Stimulated activated CD4-positive, alpha-beta T cell treated with anti-CD3 and anti-CD28 coated beads, Interleukin-15, amount 100 ng/mL, for 48 hours (primary cell): ENCODE measurements around the gene MPPED1.

Source experiments
- DNase-seq, 2 donors: peaks; one replicate each; pipeline ENCODE4 v3.0.0-alpha.2; 2020; ENCODE audit warnings: low read depth in 2 of 2

The MPPED1 gene

DNA sequence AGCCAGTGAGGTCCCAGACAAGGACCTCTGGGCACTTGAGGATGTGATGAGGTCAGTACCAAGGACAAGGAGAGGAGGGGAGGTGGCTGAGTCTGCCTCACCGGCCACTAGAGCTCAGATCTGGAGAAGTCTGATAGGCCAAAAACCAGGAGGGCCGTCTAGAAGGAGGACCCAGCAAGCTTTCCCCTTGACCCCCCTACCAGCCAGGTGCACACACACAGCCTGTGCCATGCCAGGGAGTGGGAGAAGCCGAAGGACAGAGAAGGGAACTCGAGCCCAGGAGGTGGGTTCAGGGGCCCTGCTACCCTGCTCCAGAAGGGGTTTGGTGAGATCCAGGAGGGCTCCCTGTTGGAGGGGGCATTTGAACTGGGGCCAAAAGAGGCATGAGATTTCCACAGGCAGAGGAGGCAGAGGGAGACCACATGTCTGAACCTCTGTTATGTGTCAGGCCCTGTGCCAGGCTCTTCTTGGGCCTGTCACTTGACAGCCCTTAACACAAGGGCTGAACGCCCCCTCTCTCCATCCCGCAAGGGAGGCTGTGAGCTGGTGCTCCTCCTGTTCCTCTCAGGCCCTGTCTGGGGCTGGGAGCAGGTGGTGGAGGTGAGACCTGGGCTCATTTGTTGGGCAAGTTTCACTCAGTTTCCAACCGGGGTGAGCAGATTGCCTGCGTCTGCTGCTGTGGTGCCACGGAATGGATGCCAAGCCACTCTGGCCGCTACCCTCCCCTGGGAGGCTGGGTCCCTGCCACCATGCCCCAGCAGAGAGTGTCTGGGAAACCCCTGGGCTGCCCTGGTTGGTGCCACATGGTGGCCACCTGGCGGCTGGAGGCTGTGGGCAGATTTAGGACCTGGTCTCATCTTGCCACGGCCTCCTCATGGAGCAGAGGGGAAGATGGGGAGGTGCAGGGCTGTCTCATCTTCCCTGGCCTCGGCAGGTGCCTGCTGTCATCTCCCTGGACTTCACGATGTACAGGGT lies 65.2 kb downstream of the MPPED1 start:
- DNase-seq, result no peak

DNA sequence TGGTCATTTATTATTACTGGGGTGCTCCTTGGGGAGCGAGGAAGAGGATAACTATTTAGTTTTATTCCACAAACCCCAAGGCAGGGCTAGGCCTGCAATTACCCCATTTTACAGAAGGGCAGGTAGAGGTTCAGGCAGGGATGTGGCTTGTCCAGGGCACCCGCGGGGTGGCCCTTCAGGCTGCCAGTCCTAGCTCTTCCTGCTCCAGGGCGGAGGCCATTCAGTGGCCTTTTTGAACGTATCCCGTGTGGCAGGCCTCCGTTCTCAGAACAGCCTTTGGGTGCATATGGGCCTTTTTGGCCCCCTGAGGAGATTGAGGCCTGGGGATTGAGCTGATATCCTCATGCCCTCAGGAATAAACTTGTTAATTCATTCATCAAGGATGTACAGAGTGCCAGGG lies 66.2 kb downstream of the MPPED1 start:
- no peak for DNase-seq

DNA sequence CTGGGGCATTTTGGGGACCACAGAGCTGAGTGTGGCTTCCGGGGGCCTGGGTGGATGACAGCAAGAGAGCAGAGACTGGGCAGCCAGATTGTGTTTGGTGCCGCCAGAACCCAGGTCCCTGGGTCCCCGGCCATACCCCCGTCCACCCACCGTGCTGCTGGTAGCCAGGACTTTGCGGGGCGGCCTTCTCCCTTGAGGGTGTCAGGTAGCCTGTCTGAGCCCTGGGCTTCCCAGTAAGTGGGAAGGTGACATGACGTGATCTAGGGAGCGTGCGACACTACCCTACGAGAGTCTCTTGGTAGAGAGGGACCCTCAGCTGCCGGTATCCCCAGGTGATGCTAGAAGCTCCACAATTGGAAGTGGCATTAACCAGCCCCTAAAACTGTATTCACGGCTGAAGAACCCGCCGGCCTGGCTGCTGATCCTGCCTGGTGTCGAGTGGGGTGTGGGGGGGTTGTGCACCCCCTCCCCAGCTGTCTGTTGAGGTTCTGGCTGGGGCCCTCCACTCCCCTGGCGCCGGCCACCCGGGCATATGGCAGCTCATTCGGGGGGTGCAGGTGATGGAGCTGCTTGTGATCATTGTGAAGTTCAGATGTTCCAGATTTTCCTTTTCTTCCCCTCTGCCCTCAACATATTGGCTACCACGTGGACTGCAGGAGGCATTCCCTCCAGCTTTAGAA lies 66.9 kb downstream of the MPPED1 start:
- DNase-seq, result no peak

DNA sequence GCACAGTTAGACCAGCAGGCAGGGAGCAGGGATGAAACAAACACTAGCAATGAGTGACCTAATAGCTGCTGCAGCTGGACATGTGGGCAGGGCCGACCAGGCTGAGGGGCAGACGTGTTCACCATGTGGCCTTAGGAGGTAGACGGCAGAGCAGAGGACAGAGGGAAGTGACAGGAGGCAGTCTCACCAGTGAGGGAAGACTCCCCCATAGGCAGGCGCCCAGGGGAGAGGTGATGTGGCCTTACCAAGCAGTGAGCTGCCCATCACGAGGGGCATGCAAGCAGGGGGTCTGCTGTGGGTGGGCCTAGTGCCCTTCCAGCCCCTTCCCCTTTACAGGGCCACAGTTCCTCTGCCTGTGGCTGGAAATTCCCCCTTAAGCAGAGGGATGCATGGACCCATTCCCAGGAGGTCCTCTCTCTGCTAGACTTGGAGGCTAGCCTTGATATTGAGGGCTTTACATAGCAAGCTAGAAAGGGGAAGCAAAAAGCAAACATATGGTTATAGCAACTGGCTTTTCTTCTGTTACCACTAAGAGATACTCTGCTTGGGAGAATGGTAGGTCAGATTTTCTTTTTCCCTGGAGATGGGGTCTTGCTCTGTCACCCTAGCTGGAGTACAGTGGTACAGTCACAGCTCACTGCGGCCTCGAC lies 67.6 kb downstream of the MPPED1 start:
- no peak for DNase-seq

DNA sequence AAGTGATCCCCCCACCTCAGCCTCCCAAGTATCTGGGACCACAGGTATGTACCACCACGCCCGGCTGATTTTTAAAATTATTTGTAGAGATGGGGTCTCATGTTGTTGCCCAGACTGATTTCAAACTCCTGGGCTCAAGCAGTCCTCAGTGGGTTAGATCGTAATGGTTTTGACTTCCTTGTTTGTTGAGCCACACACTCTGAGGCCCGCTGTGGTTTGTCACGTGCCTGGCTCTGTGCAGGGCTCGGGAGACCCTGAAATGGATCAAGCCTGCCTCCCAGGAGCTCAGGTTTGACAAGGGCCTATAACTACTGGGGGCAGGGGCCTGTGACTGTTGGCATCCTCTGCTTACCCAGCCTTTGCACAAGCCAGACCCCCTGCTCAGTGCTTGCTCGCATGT lies 68.1 kb downstream of the MPPED1 start:
- no peak for DNase-seq

DNA sequence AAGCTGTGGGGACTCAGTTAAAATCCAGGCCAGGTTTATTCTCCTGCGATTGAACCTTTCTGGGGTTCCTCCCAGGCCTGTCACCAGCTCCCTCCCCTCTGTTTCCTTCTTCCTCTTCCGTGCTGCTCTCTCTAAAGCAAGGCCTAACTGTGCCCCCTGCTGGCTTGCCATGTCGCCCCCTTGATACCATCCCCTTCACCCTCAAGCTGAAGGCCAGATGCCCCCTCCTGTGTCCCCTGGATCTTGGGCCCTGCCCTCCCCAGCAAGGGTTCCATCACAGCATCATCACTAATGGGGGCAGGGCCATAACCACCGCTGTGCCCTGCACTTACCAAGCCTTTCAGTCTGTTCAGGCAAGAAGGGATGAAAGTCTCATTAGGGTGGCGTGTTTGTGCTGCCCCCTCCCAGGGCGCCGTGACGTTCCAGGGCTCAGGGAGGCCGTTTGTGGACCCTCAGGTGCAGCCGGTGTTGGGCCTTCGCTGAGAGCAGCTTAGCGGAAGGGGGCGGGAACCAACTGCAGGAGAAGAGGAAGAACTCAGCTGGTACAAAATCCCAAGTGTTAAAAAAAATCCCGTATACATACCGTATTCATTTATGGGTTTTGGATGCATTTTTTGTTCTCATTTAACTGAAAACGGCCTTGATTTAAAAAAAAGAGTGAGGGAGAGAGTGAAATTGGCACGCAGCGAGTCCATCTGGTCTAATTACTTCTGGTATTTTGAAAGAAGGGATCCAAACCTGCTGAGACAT lies 69.9 kb downstream of the MPPED1 start:
- no peak for DNase-seq

DNA sequence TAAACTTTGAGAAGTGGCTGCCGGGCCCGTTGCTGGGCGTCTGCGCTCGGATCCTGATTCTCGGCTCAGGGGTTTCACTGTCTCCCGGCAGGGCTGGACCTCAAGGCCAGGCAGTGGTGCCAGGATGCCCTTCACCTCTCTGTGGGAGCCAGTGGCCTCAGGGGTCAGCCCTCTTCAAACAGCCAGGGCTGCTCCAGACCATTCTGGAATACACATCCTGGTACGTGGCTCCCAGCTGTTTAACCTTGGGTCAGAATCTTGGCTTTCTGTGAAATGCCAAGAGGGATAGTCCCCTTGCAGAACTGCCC lies 70.5 kb downstream of the MPPED1 start:
- DNase-seq, result no peak

DNA sequence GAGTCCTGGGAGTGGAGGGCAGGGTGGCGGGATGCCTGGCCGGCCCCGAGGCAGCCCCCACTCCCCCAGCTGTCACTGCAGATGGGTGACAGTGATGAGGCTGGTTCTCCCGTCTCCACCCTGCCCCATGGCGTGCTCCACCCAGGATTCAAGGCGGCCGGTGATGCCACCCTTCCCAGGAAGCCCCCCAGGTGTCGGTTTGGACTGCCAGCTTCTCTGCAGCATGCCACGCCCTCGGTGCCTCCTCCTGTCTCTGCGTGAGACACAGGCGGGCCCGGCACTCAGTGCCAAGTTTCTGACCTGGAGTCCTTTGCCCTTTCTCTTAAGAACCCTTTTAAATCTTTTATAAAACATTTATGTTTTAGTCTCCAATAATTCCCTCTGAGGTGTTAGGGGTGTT lies 71.5 kb downstream of the MPPED1 start:
- DNase-seq, result no peak

DNA sequence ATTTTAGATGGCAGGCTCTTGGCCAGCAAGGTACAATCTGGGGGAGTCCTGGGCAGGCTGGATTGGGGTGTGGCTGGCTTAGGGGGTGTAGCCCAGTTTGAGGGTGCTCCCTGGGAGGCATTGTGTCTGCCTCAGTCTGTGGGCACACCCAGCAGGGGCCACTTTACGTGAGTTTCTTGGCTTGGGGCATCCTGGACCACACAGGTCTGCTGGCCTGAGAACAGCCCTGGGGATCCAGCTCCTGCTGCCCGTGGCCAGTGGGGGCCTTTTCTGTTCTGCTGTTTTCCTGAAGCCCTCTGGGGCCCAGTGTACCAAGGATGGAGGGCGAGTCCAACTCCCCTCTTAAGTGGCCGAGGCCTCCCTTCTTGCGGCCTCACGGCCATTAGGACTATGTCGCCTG lies 71.9 kb downstream of the MPPED1 start:
- no peak for DNase-seq

DNA sequence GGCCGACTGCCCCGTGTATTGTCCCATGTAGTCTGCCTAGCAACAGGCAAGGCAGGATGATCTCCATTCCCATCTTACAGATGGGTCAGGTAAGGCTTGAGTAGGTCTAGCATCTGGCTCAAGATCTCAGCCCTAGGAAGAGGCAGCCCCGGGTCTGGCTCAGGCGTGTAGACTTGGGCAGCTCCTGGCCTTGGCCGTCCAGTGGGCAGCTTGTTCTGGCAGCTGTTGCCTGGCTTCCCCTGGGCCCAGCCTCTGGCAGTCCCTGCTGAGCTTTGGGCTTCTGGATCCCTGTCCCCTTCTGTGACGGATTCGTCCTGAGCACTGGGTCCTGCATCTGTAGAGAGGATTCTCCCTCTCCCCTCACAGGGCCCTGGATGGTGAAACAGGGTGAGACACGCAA lies 72.4 kb downstream of the MPPED1 start:
- DNase-seq, result no peak

DNA sequence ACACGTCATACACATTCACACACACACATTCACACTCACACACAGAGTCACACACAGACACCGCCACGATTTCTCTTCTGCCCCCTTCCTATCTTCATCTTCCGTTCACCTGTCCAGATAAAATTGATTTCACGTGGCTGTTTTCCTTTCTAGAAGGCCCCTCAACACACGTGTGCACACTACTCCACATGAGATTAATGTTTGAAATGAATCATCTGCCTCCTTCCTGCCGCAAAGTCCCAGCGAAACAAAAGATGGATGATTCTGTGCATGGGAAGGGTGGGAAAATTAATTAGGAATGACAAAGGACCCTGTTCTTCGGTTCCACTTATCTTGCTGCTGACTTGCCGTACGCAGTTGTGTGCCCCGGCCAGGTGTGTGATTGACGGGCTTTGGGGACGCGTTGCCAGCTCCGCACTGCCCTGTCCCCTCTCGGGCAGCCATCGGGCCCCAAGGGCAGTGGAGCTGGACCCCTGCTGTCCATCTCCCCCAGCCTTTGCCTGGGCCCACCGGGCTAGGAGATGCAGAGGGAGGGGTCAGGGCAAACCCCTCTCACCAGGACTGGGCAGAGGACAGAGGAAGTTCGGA lies 73.8 kb downstream of the MPPED1 start:
- DNase-seq, result no peak

DNA sequence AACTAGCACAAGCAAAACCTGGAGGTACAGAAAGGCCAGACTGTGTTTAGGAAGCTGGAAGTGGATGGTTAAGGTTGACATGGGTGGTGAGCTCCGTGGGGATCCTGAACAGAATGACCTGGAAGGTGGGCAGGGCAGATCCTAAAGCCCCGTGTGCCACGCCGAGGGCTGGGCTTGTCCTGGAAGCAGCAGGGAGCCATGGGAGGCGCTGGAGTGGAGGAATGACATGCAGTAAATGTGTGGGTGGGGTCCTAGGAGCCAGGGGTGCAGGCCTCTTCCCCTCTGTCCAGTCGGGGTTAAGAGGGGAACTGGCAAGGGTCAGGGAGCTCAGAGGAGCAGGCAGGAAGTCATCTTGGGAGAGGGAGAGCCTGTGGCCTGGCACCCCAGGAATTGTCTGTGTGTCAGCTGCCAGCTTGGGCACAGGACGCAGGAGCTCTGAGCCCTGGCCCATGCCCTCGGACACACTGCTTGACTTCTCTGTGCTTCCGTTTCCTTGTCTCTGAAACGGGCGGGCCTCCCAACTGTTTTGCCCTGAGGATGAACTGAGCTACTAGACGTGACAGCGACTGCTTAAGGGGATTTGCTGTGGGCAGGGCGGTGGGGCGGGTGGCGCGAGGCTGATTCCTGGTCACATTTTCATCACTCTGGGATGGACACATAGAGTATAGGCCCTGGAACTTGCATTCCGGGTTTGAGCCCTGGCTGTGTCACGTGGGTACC lies 75.7 kb downstream of the MPPED1 start:
- no peak for DNase-seq

DNA sequence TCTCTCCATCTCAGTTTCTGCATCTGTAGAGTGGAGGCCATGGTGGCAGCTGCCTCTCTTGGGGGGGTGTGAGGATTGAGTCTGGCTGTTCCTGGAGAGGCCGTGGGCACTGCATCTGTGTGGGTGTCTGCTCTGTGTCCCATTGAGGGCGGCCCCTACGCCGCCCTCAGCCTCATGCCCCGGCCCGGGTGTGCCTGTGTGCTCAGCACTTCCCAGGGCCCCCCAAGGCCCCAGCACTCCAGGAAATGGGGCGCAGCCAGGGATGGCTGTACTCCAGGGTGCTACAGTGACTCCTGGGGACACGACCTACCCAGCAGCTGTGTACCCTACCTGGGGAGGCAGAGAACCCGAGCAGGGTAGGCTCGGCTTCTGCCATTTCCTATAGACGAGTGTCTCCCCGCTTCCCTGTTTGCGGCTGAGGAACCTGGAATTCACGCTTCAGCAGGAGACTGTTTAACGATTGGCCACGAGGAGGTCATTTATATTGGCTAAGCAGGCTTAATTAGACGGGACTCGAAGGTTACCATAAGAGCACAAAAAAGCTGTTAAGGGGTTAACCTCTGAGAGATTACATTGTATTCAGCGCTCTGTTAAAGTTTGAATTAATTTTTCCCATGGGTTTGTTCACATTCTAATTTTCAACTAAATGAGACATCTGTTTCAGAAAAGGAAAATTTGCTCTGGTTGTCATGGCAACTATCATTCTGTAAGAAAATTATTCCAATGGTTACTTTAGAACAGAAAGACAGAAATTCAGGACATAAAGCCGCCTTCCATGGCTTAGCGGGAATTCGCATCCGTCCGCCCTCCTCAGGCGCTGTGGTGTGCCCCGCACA lies 76.4 kb downstream of the MPPED1 start:
- no peak for DNase-seq

DNA sequence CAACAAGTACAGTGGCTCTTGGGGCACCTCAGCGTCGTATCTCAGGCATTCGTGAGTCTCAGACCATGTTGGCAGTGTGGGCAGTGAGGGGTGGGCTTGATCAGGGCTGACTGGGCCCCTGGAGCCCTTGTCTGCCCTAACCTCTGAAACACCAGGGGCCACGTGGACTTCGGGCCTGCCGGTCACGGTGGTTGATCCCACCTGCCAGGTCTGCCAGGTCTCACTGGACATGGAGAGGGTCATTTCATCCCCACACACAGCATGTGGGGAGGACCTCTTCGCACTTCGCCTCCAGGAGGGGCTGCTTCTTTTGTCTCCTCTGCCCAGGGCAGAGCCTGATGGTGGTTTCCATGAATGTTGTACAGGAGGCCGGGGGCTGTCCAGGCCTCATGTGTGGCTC lies 77.1 kb downstream of the MPPED1 start:
- DNase-seq, result no peak

DNA sequence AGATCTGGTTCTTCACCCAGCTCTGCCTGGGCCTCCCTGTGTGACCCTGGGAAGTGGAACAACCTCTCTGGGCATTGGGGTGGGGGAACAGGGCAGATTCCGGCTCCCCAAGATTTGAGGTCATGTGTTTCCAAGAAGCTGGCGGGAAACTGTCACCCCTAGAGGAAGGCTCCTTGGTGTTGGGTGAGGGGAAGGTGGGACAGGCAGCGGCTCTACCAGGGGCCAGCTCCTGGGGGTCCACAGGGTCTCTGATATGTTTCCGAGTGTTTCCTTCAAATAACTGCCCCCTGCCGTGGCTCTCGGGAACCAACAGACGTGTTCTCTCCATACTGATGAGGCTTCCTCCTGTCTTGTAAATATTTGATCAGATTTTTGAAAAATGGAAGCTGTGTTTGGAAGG lies 78.5 kb downstream of the MPPED1 start:
- DNase-seq, result no peak

DNA sequence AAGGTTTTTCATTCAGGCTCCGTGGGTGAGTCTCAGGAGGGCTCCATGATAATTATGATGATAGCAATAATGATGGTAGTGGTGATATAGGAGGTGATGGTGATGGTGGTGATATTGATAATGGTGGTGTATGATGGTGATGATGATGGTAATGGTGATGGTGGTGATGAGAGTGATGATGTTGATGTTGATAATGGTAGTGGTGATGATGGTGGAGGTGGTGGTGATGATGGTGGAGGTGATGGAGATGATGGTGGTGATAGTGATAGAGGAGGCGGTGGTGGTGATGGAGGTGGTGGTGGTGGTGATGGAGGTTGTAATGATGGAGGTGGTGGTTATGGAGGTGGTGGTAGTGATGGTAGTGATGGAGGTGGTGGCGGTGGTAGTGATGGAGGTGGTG lies 79.4 kb downstream of the MPPED1 start:
- no peak for DNase-seq

DNA sequence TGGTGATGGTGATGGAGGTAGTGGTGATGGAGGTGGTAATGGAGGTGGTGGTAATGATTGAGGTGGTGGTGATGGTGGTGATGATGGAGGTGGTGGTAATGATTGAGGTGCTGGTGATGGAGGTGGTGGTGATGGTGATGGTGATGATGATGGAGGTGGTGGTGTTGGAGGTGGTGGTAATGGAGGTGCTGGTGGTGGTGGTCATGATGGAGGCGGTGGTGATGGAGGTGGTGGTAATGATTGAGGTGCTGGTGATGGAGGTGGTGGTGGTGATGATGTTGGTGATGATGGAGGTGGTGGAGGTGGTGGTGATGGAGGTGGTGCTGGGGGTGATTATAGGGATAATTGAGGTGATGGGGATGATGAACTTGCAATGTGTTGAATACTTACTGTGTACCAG lies 79.9 kb downstream of the MPPED1 start:
- no peak for DNase-seq

DNA sequence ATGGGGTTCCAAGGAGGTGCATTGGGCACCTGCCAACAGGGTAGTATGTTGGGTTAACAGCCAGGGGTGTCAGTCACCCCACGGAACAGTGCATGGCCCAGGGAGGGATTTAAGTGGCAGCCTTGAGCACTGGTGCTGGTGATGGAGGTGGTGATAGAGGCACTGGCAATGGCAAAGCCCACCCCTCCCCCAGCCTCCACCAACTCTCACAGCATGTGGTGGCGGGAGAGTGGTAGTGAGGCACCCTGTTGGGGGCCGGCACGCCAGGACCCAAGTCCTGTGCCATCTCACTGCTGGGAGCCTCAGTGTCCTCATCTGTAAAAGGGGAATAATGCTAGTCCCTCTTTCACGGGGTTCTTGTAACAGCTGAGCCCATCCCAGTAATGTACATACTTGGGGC lies 81.5 kb downstream of the MPPED1 start:
- no peak for DNase-seq

DNA sequence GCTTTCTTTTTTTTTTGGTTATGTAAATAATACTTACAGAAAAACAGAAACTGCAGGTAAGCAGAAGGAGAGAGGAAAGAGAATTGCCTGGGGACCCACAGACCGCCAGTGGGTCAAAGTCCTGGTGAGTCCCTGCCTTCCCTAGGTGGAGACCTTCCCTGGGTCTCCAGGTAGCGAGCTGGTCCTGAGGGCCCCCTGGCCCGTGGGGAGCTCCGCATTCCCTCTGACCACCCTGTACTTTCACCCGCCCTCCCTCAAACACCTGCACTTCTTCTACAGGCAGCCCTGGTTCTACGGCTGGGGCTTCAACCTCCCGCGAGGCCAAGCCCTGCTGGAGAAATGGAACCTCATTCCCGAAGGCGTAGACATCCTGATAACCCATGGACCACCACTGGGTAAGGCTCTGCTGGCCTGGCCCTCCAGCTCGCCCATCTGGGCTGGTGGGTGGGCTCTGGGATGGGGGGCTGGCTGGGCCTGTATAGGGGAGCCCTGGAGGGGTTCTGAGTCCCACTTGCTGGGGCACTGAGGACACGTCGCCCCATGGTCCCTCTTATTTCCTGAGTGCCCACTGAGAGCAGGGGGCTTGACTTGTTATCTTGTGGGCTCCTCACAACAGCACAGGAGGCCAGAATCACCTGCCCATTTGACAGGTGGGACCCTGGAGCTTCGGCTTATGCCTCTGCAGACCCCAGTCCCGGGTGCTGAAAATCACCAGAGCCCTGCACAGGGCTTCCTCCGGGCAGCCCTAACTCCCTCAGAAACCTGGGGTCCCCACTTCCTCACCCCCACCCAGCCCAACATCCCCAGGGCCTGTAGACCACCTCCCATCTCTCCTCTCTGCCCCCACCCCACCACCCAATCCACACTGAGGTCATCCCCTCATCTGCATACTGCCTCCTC lies 86.4 kb downstream of the MPPED1 start:
- DNase-seq, result no peak
